Caco-2 (cell line): ENCODE results near the gene C11orf65. TPM values are rescaled to one million over a fixed set of nuclear protein-coding genes. Genes with fewer than 3 reads are reported as not detected.
"Not testable (repeated sequence)": the region's sequence is repeated elsewhere in the genome, so short reads cannot be mapped to it uniquely, and the experiment has no call there.

ENCODE experiments used
- BruUV-seq: library from RNA; stranded (reverse); fragments of 400-500 nt; replicated peaks from 2 replicates; lab custom pipeline; 2021; lab: Mats Ljungman, UMichigan
- CTCF ChIA-PET: fragments of 300-600 bp; sonication (Branson Sonifier 250); formaldehyde crosslinking; loops from one replicate; lab custom pipeline; 2022; ENCODE audit warnings: antibody characterized with exemption; lab: Charles Lee
- POLR2A ChIA-PET: fragments of 300-600 bp; sonication (Branson Sonifier 250); formaldehyde crosslinking; loops from one replicate; lab custom pipeline; 2022; ENCODE audit warnings: antibody characterized with exemption; lab: Charles Lee
- DNase-seq, 2 experiments: peaks; one replicate each; pipeline versions ENCODE4 v3.0.0 to v3.0.0-alpha.2; 2020 to 2022
- H3K27me3 ChIP-seq: replicated peaks from 2 replicates; pipeline ENCODE4 v1.6.0; 2011; ENCODE audit warnings: low read length; ENCODE audit not compliant: control insufficient read depth, insufficient read depth
- H3K36me3 ChIP-seq: 2 replicates; pipeline ENCODE4 v1.5.1; 2011; ENCODE audit warnings: low read length; ENCODE audit not compliant: control insufficient read depth, insufficient read depth
- H3K4me1 ChIP-seq: fragments of 250-450 bp; sonication (Bioruptor Pico); 2 replicates; pipeline ENCODE4 v1.5.1; 2020; ENCODE audit warnings: mild to moderate bottlenecking
- H3K4me3 ChIP-seq: 2 replicates; pipeline ENCODE4 v1.5.1; 2011; ENCODE audit warnings: low read depth, mild to moderate bottlenecking, control low read depth, low read length
- H3K9me3 ChIP-seq: fragments of 250-450 bp; sonication (Bioruptor Pico); 2 replicates; pipeline ENCODE4 v1.5.1; 2020; ENCODE audit warnings: mild to moderate bottlenecking, moderate library complexity
- H3K27ac Mint-ChIP-seq: one replicate; pipeline ENCODE4 v1.8.0; 2022; ENCODE audit warnings: mixed read lengths; ENCODE audit not compliant: unreplicated experiment
- H3K27me3 Mint-ChIP-seq: one replicate; pipeline ENCODE4 v1.8.0; 2022; ENCODE audit warnings: mixed read lengths; ENCODE audit not compliant: insufficient read depth, unreplicated experiment
- H3K36me3 Mint-ChIP-seq: one replicate; pipeline ENCODE4 v1.8.0; 2022; ENCODE audit warnings: mild to moderate bottlenecking, mixed read lengths; ENCODE audit not compliant: insufficient read depth, unreplicated experiment
- H3K4me1 Mint-ChIP-seq: one replicate; pipeline ENCODE4 v1.8.0; 2022; ENCODE audit warnings: low read depth, mixed read lengths; ENCODE audit not compliant: unreplicated experiment
- H3K4me3 Mint-ChIP-seq: one replicate; pipeline ENCODE4 v1.8.0; 2022; ENCODE audit warnings: mild to moderate bottlenecking, moderate library complexity, mixed read lengths; ENCODE audit not compliant: unreplicated experiment
- H3K9me3 Mint-ChIP-seq: one replicate; pipeline ENCODE4 v1.8.0; 2022; ENCODE audit warnings: mixed read lengths; ENCODE audit not compliant: unreplicated experiment
- CTCF ChIP-seq, 2 experiments: fragments of 200-600 bp in 1 of 2; IDR thresholded peaks; 1 replicate in 1 of 2; 2 replicates in 1 of 2; pipeline versions ENCODE4 v1.5.1 to v1.8.0; 2011 to 2022; ENCODE audit warnings: antibody characterized with exemption in 1 of 2, control low read depth in 1 of 2, inconsistent platforms in 1 of 2, low read depth in 1 of 2, low read length in 1 of 2, mild to moderate bottlenecking in 1 of 2, moderate library complexity in 1 of 2; ENCODE audit not compliant: insufficient read depth in 1 of 2, severe bottlenecking in 1 of 2, unreplicated experiment in 1 of 2
- intact Hi-C: fragments of 100-400 bp; cut with micrococcal nuclease; formaldehyde crosslinking; loops from one replicate; pipeline ENCODE4 v1.10.0; 2022; ENCODE audit not compliant: unreplicated experiment
- total RNA-seq: library from RNA; stranded (reverse); gene quantifications from 2 replicates; pipeline ENCODE4 v1.2.3, GENCODE V29; 2022

The C11orf65 gene
- total RNA-seq, 1 experiment from 2014 or later, result 1.0 TPM

DNA sequence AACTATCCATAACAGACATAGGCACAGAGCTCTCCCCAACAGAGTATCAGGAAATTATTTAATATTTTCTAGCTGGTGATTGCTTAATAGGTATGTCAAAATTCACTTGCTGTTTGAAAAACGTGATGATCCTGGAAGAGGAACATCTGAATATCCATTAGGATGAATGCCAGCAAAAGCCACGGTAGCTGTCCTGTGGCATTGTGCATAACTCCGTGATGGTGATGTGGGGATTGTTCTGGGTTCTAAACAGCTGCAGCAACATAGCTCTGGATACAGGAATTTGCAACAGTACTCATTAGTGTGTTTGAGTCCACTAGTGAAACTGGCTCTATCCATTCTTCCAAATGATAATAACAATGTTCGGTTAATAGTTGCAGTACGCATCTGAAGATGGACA lies 78.8 kb downstream of the C11orf65 start:
- intact Hi-C loops, result no loop called here
- H3K27ac Mint-ChIP-seq, result no peak overlapping the region
- H3K4me1 ChIP-seq, result no peaks in the 10 kb centered on the region
- POLR2A ChIA-PET, result no interaction called here
- H3K4me3 Mint-ChIP-seq, result no peak overlapping the region
- no peaks in the 10 kb centered on the region for H3K36me3 Mint-ChIP-seq
- no peaks in the 10 kb centered on the region for H3K9me3 ChIP-seq
- no peaks in the 10 kb centered on the region for H3K36me3 ChIP-seq
- CTCF ChIA-PET, result no interaction called here
- no peaks in the 10 kb centered on the region for H3K27me3 ChIP-seq
- no peaks in the 10 kb centered on the region for H3K4me1 Mint-ChIP-seq
- no TSS peak for BruUV-seq
- no peak for TF ChIP-seq CTCF (IDR thresholded peaks at IDR 0.05; ENCODE audit: insufficient read depth in 1 of 2, low read depth in 1 of 2, low read length in 1 of 2, severe bottlenecking in 1 of 2, unreplicated experiment in 1 of 2)
- no peaks in the 10 kb centered on the region for H3K27me3 Mint-ChIP-seq
- DNase-seq, result no peak
- H3K9me3 Mint-ChIP-seq, result no peaks in the 10 kb centered on the region
- no peak overlapping the region for H3K4me3 ChIP-seq

DNA sequence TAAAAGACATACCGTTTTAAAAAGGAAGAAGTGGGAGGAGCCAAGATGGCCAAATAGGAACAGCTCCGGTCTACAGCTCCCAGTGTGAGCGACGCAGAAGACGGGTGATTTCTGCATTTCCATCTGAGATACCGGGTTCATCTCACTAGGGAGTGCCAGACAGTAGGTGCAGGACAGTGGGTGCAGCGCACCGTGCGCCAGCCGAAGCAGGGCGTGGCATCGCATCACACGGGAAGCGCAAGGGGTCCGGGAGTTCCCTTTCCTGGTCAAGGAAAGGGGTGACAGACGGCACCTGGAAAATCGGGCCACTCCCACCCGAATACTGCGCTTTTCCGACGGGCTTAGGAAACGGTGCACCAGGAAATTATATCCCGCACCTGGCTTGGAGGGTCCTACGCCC lies 93.8 kb downstream of the C11orf65 start:
- POLR2A ChIA-PET, H3K36me3 ChIP-seq, H3K27me3 ChIP-seq, H3K9me3 ChIP-seq, CTCF ChIA-PET, H3K4me1 Mint-ChIP-seq, H3K9me3 Mint-ChIP-seq, DNase-seq, intact Hi-C loops, H3K36me3 Mint-ChIP-seq, H3K4me3 Mint-ChIP-seq, H3K4me3 ChIP-seq, BruUV-seq, H3K27ac Mint-ChIP-seq, H3K27me3 Mint-ChIP-seq, H3K4me1 ChIP-seq: not testable (repeated sequence)

- no peaks in the 10 kb centered on the region for H3K36me3 Mint-ChIP-seq
- no peaks in the 10 kb centered on the region for H3K27me3 Mint-ChIP-seq
- no peaks in the 10 kb centered on the region for H3K9me3 Mint-ChIP-seq
- POLR2A ChIA-PET, result no interaction called here
- H3K4me3 Mint-ChIP-seq, result no peak overlapping the region
- H3K4me3 ChIP-seq, result no peak overlapping the region
- H3K4me1 Mint-ChIP-seq, result no peaks in the 10 kb centered on the region
- DNase-seq, result no peak
- no peaks in the 10 kb centered on the region for H3K9me3 ChIP-seq
- H3K27ac Mint-ChIP-seq, result no peak overlapping the region
- intact Hi-C loops, result no loop called here
- CTCF ChIA-PET, result no interaction called here
- no peaks in the 10 kb centered on the region for H3K27me3 ChIP-seq
- H3K36me3 ChIP-seq, result peaks cover 1% of the 10 kb centered on the region; the same call in 1 of the 2 replicates
- no TSS peak for BruUV-seq
- no peak for TF ChIP-seq CTCF (IDR thresholded peaks at IDR 0.05; ENCODE audit: insufficient read depth in 1 of 2, low read depth in 1 of 2, low read length in 1 of 2, severe bottlenecking in 1 of 2, unreplicated experiment in 1 of 2)
- H3K4me1 ChIP-seq, result peaks cover 10% of the 10 kb centered on the region
These were observed 96.3 kb downstream of the C11orf65 start for GRCh38 chr11:108370990-108371389.

DNA sequence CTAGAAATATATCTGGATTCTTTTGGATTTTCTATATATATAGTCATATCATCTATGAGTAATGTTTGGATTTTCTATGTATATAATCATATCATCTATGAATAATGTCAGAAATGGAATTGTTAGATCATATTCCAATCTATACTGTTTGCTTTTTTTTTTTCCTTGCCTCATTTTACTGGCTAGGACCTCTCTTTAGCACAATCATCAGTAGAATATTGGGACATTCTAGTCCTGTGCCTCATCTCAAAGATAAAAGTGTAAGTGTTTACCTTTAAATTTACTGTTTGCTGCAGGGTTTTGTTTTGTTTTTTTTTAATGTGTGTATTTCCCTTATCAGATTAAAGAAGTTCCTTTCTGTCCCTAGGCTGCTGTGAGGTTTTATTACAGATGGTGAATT lies 97.0 kb downstream of the C11orf65 start:
- ChIA-PET POLR2A (no interaction called here), CTCF (no interaction called here)
- intact Hi-C loops, result no loop called here
- Histone ChIP-seq H3K4me3 (no peak overlapping the region), H3K36me3 (peaks cover 1% of the 10 kb centered on the region; the same call in 1 of the 2 replicates), H3K27me3 (no peaks in the 10 kb centered on the region), H3K4me1 (peaks cover 10% of the 10 kb centered on the region), H3K9me3 (no peaks in the 10 kb centered on the region)
- no peak for TF ChIP-seq CTCF (IDR thresholded peaks at IDR 0.05; ENCODE audit: insufficient read depth in 1 of 2, low read depth in 1 of 2, low read length in 1 of 2, severe bottlenecking in 1 of 2, unreplicated experiment in 1 of 2)
- H3K9me3 Mint-ChIP-seq, result no peaks in the 10 kb centered on the region
- no peaks in the 10 kb centered on the region for H3K4me1 Mint-ChIP-seq
- no peak overlapping the region for H3K27ac Mint-ChIP-seq
- no peak for DNase-seq
- BruUV-seq, result no TSS peak
- no peaks in the 10 kb centered on the region for H3K36me3 Mint-ChIP-seq
- no peaks in the 10 kb centered on the region for H3K27me3 Mint-ChIP-seq
- H3K4me3 Mint-ChIP-seq, result no peak overlapping the region
